GM18517 (cell line): ENCODE data around the gene PTPRCAP.

ENCODE experiments used
- ATAC-seq: cut with Tn5 transposase; IDR thresholded peaks from one replicate; pipeline ENCODE4 v1.9.1; 2021; ENCODE audit warnings: mild to moderate bottlenecking, moderate library complexity; ENCODE audit not compliant: unreplicated experiment

The PTPRCAP gene

DNA sequence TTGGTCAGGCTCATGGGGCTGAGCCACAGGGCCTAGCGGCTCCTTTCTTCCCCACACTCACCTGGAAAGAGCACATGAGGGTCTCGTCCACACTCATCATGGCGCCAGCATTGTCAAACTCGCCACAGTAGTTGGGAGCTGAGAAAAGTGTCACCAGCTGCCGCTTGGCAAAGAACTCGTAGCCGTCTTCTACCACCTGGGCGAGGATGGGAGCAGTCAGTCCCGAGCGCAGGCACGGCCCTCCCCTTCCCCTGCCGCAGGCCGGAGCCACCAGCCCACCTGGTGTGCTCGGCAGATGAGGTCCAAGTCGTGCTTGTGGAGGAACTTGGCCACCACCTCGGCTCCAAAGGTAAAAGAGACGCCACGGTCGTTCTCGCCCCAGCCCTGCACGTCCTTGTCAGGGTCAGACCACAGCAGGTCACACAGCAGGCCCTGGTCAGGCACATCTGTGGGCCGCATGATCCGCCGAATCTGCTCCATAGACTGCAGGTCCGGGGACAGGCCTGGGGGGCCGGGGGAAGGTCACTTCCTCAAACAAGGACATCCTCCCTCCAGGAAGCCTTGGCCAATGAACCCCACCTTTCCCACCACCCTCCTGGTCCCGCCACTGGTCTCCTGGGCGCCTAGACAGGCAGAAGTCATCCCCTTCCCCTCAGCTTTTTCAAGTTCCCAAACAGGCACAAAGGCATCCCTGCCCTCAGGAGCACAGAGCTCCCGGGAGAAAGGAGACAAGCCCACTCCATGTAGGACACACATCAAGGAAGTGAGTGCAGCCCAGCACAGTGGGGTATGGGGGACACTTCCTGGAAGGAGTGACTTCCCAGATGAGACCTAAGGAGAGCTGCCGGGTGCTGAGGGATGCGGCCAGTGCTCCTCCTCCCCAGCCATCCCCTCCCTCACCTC is 38.6 kb downstream of the PTPRCAP start:
- ATAC-seq, result no peak

DNA sequence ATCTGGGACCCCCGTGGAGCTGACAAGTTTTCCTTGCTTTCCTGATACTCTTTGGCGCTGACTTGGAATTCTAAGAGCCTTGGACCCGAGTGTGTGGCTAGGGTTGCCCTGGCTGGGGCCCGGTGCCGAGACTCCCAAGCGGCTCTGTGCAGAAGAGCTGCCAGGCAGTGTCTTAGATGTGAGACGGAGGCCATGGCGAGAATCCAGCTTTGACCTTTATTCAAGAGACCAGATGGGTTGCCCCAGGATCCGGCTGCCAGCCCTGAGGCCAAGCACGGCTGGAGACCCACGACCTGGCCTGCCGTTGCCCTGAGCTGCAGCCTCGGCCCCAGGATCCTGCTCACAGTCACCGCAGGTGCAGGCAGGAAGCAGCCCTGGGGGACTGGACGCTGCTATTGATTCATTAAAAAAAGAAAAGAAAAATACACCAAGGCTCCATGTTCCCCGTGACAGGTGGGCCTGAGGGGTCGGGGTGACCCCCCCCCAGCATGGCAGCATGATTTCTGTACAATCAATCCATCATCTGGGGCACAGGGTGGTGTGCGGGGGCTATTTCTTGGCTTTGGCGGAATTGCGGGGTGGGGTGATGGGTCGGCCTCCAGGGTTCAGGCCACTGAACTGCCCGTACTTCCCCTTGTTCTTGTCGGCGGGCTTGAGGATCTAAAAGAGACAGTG is 39.4 kb downstream of the PTPRCAP start:
- ATAC-seq, result no peak

GRCh38 chr11:67397536-67397935 is 39.9 kb downstream of the PTPRCAP start:
- no peak for ATAC-seq

GRCh38 chr11:67396587-67397389 is 40.7 kb downstream of the PTPRCAP start:
- ATAC-seq, result no peak

- ATAC-seq, result no peak
Measured at GRCh38 chr11:67396259-67396581, 41.3 kb downstream of the PTPRCAP start.

GRCh38 chr11:67395555-67396258 is 41.8 kb downstream of the PTPRCAP start:
- ATAC-seq, result no peak

DNA sequence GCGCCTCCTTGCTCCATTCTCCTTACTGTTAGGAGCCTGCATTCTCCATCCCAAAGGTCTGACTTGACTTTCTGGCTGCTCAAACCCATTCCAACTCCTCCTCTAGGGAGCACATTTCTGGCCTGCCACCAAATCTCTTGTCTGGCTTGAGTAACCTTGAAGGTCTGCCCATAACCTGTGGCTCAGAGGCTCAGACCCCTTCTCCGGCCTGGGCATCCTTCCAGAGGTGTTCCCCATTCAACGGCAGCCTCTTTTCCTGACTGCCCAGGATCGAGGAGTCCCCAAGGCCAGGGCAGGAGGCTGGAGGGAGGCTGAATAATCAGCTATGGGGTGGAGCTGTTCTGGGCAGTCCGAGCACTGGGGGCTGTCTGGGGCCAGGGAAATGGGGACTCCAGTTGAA is 43.5 kb downstream of the PTPRCAP start:
- no peak for ATAC-seq

DNA sequence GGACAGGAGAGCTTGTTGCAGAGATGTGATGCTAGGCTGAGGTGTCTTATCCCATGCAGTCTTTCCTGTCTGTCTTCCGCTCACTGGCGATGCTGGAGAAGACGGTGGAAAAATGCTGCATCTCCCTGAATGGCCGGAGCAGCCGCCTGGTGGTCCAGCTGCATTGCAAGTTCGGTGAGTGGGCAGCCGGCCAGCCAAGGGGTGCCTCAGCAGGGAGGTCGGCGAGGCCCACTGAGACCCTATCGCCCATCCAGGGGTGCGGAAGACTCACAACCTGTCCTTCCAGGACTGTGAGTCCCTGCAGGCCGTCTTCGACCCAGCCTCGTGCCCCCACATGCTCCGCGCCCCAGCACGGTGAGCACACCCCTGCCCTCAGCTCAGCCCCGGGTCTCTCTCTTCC is 44.0 kb downstream of the PTPRCAP start:
- ATAC-seq, result no peak

DNA sequence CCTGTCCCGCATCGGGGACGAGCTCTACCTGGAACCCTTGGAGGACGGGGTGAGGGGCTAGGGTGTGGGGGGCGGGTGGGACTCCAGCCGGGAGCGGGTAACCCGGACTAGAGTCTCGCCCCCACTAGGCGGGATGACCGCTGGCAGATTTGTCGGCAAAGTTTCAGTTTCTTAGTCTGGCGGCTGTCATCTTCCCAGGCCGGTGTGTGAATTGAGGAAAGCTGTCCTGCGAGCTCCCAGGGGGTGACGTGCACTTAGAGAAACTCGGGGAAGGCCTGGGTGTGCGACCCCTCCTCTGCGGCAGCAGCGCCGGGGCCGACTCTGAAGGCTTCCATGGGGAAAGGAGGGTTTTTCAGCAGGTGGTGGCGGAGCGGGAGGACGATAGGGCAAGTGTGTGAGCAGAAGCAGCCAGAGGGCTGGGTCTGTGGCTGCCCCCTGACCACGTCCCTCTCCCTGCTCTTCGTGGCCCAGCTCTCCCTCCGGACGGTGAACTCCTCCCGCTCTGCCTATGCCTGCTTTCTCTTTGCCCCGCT is 45.2 kb downstream of the PTPRCAP start:
- ATAC-seq, result peak; percentile 26

DNA sequence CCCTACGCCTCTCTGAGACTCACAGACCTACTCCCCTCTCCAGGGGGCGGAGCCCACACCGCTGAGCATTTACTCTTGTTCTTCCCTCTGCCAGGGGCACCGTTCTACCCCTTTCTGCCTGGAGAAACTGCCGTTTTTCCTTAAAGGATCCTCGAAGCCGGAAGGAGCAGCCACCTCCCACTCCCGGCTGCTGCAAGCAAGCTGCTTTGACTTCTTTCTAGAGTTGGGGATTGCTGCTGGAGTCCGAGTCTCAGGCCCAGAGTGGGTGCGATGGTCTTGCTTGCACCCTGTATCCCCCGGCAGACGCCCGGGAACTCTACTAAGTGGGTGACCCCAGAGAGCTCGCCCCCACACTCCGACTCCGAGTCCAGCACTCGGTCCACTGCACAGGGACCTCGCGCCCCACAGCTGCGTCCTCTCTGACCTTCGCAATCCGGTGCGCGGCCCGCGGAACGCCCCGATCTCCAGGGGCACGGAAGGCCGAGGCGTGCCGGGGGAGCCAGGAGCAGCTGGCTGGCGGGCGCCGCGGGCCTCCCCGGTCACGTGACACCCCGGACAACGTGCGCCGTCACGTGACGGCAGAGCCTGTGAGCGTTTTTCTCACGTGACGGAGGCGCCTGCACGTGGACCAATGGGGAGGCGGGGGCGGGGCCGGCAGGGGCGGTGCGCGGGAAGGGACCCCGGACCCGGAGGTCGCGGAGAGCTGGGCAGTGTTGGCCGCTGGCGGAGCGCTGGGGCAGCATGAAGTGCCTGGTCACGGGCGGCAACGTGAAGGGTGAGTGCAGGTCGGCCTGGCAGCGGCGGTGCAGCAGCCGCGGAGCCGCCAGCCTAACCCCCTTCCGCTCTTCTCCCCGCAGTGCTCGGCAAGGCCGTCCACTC is 45.9 kb downstream of the PTPRCAP start, which contains the start of gene RAD9A:
TSS of gene RAD9A (plus strand) at position 683 of the 879 bp plus-strand sequence. CDS start at position 742, 59 bp downstream.
- ATAC-seq, result peak; percentile 58

DNA sequence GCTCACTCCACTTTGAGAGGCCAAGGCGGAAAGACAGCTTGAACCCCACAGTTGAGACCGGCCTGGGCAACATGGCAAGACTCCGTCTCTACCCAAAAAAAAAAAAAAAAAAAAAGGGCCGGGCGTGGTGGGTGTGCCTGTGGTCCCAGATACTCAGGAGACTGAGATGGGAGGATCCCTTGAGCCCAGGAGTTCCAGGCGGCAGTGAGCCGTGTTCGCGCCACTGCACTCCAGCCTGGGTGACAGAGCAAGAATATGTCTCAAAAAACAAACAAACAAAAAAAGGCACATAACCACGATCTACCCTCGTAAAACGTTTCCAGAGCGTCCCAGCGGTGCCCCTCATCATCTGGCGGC is 46.6 kb downstream of the PTPRCAP start:
- no peak for ATAC-seq

DNA sequence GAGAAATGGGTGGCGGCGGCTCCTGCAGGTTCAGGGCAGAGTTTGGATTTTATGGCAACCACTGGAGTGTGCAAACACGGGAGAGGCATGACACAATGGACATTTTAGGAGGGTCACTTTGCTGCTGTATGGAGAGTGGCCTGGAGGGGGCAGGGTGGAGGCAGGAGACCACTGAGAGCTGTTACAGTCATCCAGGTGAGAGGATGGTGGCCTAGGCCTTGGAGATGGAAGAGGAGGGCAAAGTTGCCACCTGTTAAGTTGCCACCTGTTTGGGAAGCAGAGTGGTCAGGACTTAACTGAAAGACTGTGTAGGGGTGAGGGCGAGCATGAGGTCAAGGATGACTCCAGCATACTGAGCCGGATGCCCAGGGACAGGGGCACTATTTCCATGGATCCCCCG is 48.0 kb downstream of the PTPRCAP start:
- no peak for ATAC-seq

DNA sequence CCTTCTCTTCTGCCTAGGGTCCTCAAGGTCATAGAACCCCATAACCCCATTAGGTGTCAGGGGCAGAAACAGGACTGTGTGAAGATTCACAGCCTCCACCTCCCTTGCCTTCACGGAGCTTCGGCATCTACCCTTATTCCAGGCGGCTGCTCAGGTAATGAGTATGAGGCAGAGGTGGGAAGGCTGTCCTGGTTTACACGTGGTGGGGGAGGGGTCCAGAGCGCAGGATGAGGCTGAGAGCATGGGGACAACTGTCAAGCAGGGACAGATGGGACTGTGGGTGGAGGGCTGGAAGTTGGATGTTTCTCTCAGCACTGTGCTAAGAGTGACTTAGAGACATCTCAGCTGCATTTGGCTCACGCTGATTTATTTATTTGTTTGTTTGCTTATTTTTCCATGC is 50.0 kb downstream of the PTPRCAP start:
- ATAC-seq, result no peak

DNA sequence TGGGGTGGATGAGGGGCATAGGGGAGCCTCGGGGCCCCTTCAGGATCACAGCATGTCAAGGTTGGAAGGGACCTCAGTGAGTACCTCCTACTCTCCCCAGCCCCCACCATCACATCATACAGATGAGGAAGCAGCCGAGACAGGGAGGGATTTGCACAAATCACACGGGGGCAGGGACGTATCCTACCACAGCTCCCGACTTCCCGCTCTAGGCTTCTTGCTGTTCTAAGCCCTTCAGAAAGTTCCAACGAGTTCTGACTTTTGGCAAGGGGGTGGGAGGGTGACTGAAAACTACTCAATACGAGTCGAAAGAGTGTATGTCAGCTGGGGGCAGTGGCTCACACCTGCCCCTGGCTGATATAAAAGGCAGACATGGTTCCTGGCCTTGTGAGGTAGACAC is 50.4 kb downstream of the PTPRCAP start:
- ATAC-seq, result no peak
